Fibroblast of villous mesenchyme (primary cell): ENCODE measurements around the gene PKD1L1. TPM values are rescaled to one million over a fixed set of nuclear protein-coding genes. Genes with fewer than 3 reads are reported as not detected.
"Not testable (repeated sequence)": the region's sequence is repeated elsewhere in the genome, so short reads cannot be mapped to it uniquely, and the experiment has no call there.

Source experiments
- DNase-seq: peaks from one replicate; pipeline ENCODE4 v3.0.0-alpha.2; 2010; ENCODE audit warnings: low read depth
- H3K4me3 ChIP-seq: 2 replicates; pipeline ENCODE4 v1.5.1; 2011; ENCODE audit warnings: low read depth, mild to moderate bottlenecking, low read length
- total RNA-seq: library from RNA; depleted of rRNA; stranded (reverse); fragments of >200 nt; gene quantifications from 2 replicates; pipeline ENCODE4 v1.2.3, GENCODE V29; 2012
- TF ChIP-seq, protein P1 (sequence below): IDR thresholded peaks from 2 replicates; pipeline ENCODE4 v1.5.1; 2012; ENCODE audit warnings: low read depth, mild to moderate bottlenecking, low read length; ENCODE audit not compliant: insufficient read depth

Gene PKD1L1
- total RNA-seq, 1 donor: 0.43 TPM

- no peak for DNase-seq
- TF ChIP-seq, protein P1, sequence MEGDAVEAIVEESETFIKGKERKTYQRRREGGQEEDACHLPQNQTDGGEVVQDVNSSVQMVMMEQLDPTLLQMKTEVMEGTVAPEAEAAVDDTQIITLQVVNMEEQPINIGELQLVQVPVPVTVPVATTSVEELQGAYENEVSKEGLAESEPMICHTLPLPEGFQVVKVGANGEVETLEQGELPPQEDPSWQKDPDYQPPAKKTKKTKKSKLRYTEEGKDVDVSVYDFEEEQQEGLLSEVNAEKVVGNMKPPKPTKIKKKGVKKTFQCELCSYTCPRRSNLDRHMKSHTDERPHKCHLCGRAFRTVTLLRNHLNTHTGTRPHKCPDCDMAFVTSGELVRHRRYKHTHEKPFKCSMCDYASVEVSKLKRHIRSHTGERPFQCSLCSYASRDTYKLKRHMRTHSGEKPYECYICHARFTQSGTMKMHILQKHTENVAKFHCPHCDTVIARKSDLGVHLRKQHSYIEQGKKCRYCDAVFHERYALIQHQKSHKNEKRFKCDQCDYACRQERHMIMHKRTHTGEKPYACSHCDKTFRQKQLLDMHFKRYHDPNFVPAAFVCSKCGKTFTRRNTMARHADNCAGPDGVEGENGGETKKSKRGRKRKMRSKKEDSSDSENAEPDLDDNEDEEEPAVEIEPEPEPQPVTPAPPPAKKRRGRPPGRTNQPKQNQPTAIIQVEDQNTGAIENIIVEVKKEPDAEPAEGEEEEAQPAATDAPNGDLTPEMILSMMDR: no peak
- H3K4me3 ChIP-seq: no peak overlapping the region
Observed at GRCh38 chr7:47947355-47947749, 914 bp downstream of the PKD1L1 start.

GRCh38 chr7:47946581-47947354 is 1.5 kb downstream of the PKD1L1 start:
- TF ChIP-seq, protein P1: no peak
- DNase-seq: no peak
- H3K4me3 ChIP-seq: no peak overlapping the region

DNA sequence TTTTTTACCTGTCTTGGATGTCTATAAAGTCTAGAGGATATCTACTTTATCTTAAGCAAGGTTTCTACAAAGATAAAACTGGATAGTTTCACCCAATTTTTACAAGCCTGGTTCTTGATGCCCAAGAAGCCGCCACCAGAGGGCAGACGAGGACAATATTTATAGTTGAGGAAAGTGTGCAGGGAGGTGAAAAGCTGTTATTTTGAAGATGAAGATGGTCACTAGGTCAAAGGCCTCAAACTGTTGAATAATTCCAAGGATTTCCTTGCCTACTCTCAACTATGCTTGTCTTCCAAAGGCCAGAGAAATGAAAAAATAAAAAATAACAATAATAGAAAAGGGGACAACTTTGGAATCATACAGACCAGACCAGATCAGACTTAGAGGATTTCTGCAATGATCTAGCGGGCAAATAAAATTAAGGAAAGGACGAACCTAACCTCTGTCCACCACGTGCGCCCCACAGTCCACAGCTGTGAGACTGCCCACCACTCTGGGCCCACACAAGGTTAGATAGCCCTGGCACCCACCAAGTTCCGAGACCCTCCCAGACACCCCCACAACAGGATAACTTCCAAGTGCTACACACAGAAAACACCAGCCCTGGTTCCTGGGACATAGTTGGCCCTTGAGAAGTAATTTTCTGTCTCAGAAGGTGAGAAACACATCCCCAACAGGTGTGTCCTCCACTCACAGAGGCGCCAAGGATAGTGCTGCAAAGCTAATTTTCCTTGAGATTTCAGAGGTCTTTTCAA is 2.8 kb downstream of the PKD1L1 start:
- DNase-seq: peak; percentile 77
- no peak overlapping the region for H3K4me3 ChIP-seq
- TF ChIP-seq, protein P1: peak; percentile 70

- TF ChIP-seq, protein P1: no peak
- DNase-seq: no peak
- H3K4me3 ChIP-seq: no peak overlapping the region
Observed at GRCh38 chr7:47944536-47945260, 3.6 kb downstream of the PKD1L1 start.

DNA sequence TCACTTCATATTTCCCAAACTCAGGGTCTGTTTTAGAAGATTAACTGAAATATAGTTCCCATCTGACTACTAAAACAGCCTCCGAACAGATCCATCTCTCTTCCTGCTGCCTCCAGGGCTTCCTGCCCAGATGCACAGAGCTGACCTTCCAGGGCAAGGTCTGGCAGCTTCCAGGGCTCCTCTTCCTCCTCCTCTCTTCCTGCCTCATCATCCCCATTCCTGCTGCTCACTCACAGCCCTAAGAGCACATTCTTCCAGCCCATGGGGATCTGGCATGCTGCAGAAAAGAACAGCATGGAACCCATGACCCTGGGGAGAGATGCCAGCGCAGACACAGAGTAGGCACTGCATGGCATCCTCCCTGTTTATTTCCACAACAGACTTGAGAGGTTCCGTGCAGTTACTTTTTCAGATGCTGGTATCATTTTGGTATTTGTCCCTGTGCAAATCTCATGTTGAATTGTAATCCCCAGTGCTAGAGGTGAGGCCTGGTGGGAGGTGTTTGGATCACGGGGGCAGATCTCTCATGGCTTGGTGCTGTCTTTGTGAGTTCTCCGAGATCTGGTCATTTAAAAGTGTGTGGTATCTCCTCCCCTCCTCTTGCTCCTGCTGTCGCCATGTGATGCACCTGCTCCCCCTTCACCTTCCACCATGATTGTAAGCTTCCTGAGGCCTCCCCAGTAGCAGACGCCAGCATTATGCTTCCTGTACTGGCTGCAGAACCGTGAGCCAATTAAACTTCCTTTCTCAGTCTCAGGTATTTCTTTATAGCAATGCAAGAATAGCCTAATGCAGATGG is 4.4 kb downstream of the PKD1L1 start:
- TF ChIP-seq, protein P1: no peak
- no peak for DNase-seq
- no peak overlapping the region for H3K4me3 ChIP-seq

DNA sequence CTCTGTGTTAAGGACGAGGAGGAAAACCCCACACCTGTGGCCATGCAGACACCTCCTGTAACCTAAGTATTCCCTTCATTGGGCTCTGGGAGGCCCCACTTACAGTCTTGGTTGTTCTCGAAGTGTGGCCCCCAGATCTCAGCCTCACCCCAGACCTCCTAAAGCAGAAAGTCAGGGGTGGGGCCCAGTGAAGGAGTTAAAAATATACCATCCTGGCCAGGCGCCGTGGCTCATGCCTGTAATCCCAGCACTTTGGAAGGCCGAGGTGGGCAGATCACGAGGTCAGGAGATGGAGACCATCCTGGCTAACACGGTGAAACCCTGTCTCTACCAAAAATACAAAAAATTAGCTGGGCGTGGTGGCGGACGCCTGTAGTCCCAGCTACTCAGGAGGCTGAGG is 5.6 kb downstream of the PKD1L1 start:
- not testable (repeated sequence) for H3K4me3 ChIP-seq, DNase-seq
